ENCODE measurements around the gene ZNF516. TPM values are rescaled to one million over a fixed set of nuclear protein-coding genes. Genes with fewer than 3 reads are reported as not detected.

Gene ZNF516
- total RNA-seq, 1 experiment from 2014 or later: 28.3 TPM

DNA sequence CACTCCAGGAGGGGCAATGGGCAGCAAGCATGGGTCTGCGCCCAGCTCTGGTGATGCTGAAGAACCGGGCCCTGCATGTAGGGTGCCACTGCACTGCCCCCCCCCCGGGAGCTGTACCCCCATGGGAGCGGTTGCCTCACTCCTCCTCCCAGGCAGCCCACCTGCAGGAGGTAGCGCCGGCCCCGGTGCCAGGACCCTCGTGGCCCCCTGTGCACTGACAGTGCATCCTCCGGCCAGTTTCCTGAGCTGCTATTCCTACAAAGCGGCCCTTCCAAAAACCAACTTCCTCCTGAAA, 109.4 kb downstream of the ZNF516 start:
- no peak for DNase-seq (ENCODE audit: unreplicated experiment)
- TF ChIP-seq, protein P1, sequence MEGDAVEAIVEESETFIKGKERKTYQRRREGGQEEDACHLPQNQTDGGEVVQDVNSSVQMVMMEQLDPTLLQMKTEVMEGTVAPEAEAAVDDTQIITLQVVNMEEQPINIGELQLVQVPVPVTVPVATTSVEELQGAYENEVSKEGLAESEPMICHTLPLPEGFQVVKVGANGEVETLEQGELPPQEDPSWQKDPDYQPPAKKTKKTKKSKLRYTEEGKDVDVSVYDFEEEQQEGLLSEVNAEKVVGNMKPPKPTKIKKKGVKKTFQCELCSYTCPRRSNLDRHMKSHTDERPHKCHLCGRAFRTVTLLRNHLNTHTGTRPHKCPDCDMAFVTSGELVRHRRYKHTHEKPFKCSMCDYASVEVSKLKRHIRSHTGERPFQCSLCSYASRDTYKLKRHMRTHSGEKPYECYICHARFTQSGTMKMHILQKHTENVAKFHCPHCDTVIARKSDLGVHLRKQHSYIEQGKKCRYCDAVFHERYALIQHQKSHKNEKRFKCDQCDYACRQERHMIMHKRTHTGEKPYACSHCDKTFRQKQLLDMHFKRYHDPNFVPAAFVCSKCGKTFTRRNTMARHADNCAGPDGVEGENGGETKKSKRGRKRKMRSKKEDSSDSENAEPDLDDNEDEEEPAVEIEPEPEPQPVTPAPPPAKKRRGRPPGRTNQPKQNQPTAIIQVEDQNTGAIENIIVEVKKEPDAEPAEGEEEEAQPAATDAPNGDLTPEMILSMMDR (IDR thresholded peaks at IDR 0.05; ENCODE audit: unreplicated experiment): no peak
- Mint-ChIP-seq H3K27ac (ENCODE audit: low read depth, unreplicated experiment) (no peak overlapping the region), H3K36me3 (ENCODE audit: insufficient read depth, unreplicated experiment) (no peaks in the 10 kb centered on the region), H3K4me1 (ENCODE audit: insufficient read depth, unreplicated experiment) (peaks cover 9% of the 10 kb centered on the region), H3K9me3 (ENCODE audit: unreplicated experiment) (no peaks in the 10 kb centered on the region), H3K27me3 (ENCODE audit: insufficient read depth, unreplicated experiment) (no peaks in the 10 kb centered on the region), H3K4me3 (ENCODE audit: unreplicated experiment) (no peak overlapping the region)
- intact Hi-C loops (cut with micrococcal nuclease): no loop called here
- no TSS peak for BruUV-seq (replicated peaks)
- POLR2A ChIA-PET: no interaction called here
- CTCF ChIA-PET: interaction anchor here (0.6 to 1.8 kb wide), 3 partner anchors 10 to 324 kb away, joined by 3 to 6 read pairs (median 4); no protein-coding TSS in a partner anchor

DNA sequence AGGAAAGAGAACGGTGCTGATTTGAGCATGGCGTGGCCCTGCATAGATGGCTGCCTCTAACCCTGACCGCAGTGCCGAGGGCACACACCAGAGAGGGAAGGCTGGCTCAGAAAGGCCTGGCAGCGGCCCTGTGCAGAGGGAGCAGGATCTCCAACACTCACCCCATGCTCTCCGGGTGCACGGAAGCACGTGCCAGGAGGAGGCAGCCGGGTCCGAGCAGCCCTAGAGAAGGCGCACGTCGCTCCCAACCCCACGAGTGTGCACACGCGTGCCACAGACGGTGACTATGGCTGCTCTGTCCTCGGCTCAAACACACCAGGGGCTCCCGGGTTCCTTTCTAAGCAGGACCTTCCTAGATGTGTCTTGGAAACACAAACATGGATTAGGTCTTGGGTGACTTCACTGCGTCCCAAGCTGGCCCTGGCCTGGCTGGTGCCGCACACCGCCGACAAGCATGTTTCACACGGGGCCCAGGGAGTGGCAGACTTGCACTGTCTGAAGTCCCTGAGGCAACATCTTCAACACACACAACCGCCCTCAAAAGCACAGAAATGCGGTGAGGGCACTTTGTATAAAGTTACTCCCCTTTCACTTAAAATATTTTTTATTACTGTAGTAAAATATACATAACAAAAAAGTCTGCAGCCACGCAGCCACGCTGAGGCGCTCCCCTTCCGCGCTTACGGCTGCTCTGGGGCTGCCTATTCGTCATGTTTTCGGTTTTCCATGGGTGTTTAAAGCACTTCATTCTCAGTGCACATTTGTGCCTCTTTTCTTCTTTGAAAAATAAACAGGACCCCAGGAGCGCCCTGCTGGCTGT, 110.0 kb downstream of the ZNF516 start:
- Mint-ChIP-seq H3K27ac (ENCODE audit: low read depth, unreplicated experiment) (no peak overlapping the region), H3K27me3 (ENCODE audit: insufficient read depth, unreplicated experiment) (no peaks in the 10 kb centered on the region), H3K4me3 (ENCODE audit: unreplicated experiment) (no peak overlapping the region), H3K9me3 (ENCODE audit: unreplicated experiment) (no peaks in the 10 kb centered on the region), H3K36me3 (ENCODE audit: insufficient read depth, unreplicated experiment) (peaks cover 3% of the 10 kb centered on the region), H3K4me1 (ENCODE audit: insufficient read depth, unreplicated experiment) (peaks cover 9% of the 10 kb centered on the region)
- TF ChIP-seq, protein P1 (IDR thresholded peaks at IDR 0.05; ENCODE audit: unreplicated experiment): no peak
- ChIA-PET CTCF (interaction anchor here (0.9 kb wide), 1 partner anchor 14 kb away, joined by 4 read pairs; no protein-coding TSS in a partner anchor), POLR2A (no interaction called here)
- BruUV-seq (replicated peaks): no TSS peak
- DNase-seq (ENCODE audit: unreplicated experiment): no peak
- intact Hi-C loops (cut with micrococcal nuclease): no loop called here

DNA sequence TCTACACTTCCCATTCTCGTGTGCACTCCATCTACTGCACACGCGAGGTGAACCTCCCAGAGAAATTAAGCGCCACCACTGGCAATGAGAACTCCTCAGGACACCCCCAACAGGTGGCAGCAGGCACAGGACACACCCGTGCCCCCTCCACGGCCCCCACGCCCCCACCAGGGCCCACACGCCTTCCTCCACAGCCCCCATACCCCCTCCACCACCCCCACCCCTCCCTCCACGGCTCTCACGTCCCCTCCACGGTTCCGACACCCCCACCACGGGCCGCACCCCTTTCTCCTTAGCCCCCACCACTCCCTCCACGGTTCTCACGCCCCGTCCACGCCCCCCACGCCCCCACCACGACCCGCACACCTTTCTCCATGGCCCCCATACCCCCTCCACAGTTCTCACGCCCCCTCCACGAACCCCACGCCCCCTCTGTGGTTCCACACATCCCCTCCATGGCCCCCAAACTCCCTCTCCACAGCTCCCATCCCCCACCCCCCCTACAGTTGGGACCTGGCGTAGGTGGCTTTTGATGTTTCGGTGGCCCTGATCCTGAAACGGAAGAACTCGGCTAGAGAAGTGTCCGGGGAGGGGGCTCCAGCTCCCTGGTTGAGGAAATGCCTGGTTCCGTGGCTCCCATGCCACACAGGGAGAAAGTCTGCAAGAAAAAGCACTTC, 110.8 kb downstream of the ZNF516 start:
- no peaks in the 10 kb centered on the region for H3K27me3 Mint-ChIP-seq (ENCODE audit: insufficient read depth, unreplicated experiment)
- no peak for DNase-seq (ENCODE audit: unreplicated experiment)
- TF ChIP-seq, protein P1 (IDR thresholded peaks at IDR 0.05; ENCODE audit: unreplicated experiment): no peak
- H3K4me1 Mint-ChIP-seq (ENCODE audit: insufficient read depth, unreplicated experiment): peaks cover 9% of the 10 kb centered on the region
- H3K27ac Mint-ChIP-seq (ENCODE audit: low read depth, unreplicated experiment): no peak overlapping the region
- BruUV-seq (replicated peaks): no TSS peak
- H3K9me3 Mint-ChIP-seq (ENCODE audit: unreplicated experiment): no peaks in the 10 kb centered on the region
- peaks cover 7% of the 10 kb centered on the region for H3K36me3 Mint-ChIP-seq (ENCODE audit: insufficient read depth, unreplicated experiment)
- no peak overlapping the region for H3K4me3 Mint-ChIP-seq (ENCODE audit: unreplicated experiment)
- ChIA-PET CTCF (no interaction called here), POLR2A (no interaction called here)
- intact Hi-C loops (cut with micrococcal nuclease): no loop called here

DNA sequence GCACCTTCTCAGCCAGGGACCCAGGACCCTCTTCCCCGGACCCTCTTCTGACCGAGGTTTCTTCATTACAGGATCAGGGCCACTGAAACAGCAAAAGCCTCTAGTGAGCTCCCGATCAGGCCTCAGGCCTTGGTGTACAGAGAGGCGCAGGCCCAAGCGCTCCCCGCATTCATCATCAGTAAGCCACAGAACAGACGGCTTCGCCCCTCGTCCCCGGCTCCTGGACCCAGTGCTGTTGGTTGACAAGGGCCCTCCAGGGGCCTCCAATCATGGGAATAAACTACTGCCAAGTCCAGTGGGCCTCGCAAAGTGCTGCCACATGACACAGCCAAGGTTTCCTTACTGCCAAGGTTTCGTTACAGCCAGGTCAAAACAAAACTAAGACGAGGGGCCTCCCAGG, 111.4 kb downstream of the ZNF516 start:
- Mint-ChIP-seq H3K4me1 (ENCODE audit: insufficient read depth, unreplicated experiment) (peaks cover 5% of the 10 kb centered on the region), H3K27me3 (ENCODE audit: insufficient read depth, unreplicated experiment) (no peaks in the 10 kb centered on the region), H3K9me3 (ENCODE audit: unreplicated experiment) (no peaks in the 10 kb centered on the region), H3K36me3 (ENCODE audit: insufficient read depth, unreplicated experiment) (peaks cover 7% of the 10 kb centered on the region), H3K27ac (ENCODE audit: low read depth, unreplicated experiment) (no peak overlapping the region), H3K4me3 (ENCODE audit: unreplicated experiment) (no peak overlapping the region)
- DNase-seq (ENCODE audit: unreplicated experiment): no peak
- CTCF ChIA-PET: no interaction called here
- POLR2A ChIA-PET: no interaction called here
- BruUV-seq (replicated peaks): no TSS peak
- TF ChIP-seq, protein P1 (IDR thresholded peaks at IDR 0.05; ENCODE audit: unreplicated experiment): no peak
- intact Hi-C loops (cut with micrococcal nuclease): no loop called here
